GM21576 (cell line): ENCODE measurements around the gene FGF4.
"Not testable (repeated sequence)": the region's sequence is repeated elsewhere in the genome, so short reads cannot be mapped to it uniquely, and the experiment has no call there.

ENCODE experiments used
- ATAC-seq: cut with Tn5 transposase; IDR thresholded peaks from one replicate; pipeline ENCODE4 v1.9.1; 2021; ENCODE audit warnings: mild to moderate bottlenecking, moderate library complexity; ENCODE audit not compliant: unreplicated experiment

FGF4 gene

DNA sequence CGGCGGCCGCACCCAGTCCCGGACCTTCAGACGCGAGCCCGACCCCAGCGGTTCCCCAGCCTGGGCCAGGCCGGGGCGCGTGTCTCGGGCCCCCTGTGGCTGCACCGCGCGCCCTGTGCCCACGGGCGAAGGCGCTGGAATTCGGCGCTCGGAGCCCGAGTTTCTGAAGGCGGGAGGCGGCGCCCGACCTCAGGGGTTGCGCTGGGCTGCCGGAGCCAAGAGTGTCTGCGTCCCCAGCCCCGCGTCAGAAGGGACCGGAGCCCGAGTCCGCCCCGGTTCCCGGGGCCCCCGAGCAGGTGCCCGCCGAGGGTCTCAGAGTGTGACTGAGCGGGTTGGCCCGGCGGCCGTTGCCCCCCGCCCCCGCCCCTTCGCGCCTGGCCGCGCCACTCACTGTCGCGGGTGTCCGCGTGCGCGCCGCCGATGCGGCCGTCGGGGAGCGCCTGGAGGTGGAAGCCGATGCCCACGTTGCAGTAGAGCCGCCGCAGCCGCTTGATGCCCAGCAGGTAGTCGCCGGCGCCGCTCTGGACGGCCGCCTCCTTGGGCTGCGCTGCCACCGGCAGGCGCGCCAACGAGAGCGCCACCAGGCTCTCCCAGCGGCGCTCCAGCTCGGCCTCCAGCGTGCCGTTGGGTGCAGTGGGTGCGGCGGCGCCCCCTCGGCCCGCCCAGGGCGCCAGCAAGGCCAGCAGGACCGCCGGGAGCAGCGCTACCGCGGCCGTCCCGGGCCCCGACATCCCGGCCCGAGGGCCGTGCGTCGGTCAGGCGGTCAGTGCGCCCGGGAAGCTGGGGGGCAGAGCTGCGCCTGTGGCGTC, 583 bp downstream of the FGF4 start:
- no peak for ATAC-seq

DNA sequence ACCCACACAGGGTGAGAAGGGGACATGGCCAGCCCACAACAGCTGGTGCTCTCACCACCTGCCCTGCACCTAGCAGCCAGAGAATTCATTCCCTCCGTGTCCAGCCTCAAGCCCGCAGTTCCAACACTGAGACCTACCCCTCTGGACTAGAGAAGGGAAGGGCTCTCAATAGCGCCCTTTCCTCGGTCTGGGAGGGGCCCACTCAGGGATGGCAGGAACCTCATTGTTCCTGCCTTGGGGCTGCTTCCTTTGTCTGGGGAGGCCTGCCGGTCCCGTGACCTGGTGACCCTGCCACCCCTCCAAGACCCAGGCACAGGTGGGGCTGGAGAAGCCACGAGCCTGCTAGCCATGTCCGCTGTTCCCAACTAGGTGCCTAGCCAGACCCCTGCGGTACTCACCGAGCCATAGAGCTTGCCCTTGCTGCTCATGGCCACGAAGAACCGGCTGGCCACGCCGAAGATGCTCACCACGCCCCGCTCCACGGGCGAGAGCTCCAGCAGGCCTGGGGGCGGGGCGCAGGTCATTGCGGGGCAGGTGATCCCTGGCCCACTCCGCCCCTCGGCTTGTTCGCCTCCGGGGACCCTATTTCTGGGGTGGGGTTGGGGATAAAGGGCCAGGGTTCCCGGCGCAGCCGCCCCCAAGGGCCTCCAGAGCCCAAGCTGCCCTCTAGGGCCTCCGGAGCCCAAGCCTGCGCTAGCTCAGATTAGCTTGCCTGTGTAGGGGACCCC, 1.4 kb downstream of the FGF4 start:
- no peak for ATAC-seq

GRCh38 chr11:69771466-69771865, 3.7 kb downstream of the FGF4 start:
- no peak for ATAC-seq

DNA sequence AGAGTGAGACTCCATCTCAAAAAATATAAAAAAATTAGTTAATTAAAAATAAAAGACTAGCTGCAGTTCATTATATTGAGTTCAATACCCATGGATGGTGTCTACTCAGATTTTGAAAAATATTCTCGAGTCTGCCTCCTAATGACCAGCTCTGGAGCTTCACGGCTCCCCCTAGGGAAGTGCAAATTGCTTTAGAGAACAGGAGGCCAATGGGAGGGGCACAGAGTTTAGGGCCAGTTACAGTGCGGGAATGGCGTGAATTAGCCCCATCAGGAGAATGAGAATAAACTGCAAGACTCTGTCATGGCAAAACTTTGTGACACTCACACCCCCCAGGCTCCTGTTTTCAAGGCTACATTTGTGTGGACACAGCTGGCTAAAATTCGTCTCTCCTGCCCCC, 4.6 kb downstream of the FGF4 start:
- ATAC-seq: no peak

GRCh38 chr11:69765498-69765995, 9.6 kb downstream of the FGF4 start:
- ATAC-seq: no peak

DNA sequence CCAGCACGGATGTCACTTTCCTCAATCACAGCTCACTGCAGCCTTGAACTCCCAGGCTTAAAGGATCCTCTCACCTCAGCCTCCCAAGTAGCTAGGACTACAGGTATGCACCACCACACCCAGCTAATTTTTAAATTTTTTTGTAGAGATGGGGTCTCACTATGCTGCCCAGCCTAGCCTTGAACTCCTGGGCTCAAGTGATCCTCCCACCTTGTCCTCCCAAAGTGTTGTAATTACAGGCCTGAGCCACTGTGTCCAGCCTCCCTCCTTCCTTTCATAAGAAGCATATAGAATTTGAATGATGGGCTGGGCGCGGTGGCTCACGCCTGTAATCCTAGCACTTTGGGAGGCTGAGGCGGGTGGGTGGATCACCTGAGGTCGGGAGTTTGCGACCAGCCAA, 10.2 kb downstream of the FGF4 start:
- ATAC-seq: not testable (repeated sequence)

DNA sequence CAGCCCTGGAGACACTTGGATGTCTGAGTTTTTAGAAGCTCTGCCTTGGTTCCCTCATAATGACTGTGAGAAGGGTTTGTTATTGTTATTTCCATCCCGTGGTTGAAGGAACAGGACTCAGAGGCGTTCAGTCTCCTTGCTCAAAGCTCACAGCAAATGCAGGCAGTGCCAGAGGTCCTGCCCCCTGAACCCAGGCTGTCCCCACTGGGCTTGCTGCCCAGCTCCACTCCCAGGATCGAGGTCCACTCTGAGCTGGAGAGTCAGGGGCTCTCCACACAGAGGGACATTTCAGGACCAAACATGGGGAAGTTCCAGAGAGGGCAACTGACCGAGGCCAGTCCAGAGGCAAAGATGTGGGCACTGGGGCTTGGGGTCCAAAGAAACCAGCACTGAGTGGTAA, 14.8 kb downstream of the FGF4 start:
- no peak for ATAC-seq

- ATAC-seq: no peak
These were observed 22.3 kb downstream of the FGF4 start for GRCh38 chr11:69752890-69753289.

DNA sequence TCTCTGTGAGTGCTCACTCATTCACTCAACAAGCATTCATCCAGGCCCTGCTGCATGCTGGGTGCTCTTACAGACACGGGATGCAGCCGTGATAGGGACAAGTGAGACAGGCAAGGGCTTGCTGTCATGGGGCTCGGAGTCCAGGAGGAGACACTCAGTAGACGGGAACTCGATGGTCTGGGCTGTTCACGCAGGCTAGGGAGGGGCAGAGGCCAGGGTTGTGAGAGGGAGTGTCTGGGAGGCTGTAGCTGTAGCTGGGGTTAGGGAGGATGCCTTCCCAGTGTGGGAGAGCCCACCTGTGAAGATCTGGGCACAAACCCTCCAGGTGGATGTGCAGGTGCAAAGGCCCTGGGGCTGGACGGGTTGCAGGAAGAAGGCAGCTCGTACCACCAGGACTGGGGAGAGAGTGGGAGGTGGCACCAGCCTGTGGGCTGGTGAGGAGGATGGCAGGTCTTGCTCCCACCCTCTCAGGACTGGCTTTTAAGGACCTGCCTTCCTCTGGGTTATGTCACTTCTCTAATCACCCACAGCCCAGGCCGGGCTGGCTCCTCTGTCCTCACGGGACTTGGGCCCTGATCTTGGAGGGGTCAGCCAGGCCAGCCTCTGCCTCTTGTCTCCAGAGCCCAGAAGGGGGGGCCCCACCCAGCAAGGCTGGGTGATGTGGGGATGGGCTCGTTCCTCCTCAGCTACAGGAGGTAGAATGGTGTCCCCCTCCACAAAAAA, 24.1 kb downstream of the FGF4 start:
- ATAC-seq: no peak

DNA sequence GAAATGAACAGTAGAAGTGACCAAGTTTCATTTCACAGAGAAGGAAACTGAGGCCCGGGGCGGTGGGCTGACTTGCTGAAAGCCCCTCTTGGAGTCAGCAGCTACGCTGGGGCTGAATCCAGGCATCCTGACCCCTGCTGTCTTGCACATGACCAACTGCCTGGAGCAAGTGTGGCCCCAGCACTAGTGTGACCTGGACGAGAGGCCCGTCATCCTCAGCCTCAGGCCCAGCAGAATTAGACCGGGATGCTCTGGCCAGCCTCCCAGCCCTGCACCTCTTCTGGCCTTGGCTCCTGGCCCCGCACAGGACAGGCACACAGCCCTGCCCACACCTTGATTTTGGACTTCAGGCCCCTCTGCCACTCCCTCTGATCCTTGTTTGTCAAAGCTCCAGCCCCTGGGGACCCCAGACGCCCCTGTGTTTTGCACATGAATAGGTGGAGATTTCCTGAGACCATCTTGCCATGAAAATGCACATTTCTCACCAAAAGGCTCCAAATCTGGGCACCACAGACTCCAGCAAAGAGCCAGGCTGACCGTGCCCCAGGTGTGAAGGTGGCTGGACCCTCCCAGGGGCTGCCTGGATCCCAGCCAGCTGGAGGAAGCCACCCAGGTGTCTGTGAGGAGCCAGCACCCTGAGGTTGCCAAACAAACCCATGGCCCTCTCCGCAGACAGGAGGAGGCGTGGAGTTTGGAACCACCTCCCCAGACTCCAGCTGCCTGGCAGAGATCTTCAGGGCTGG, 24.9 kb downstream of the FGF4 start:
- no peak for ATAC-seq

DNA sequence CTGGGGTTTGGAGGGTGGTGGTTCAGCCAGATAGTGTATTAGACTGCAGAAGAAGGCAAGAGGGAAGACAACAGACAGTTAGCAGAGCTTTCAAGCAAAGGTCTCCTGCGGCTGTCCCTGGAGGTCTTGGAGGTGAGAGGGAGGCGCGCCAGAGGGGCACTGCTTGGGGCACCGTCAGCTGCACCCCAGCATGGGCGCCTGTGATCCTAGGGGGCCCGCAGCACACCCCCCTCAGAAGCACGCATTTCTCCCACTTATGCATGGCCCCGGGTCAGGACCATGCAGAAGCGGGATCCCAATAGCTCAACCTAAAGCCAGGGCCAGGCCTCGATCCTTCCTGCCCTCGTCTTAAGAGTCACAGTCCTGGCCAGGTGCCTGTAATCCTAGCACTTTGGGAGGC, 26.5 kb downstream of the FGF4 start:
- ATAC-seq: no peak

GRCh38 chr11:69746752-69747742, 28.1 kb downstream of the FGF4 start:
- no peak for ATAC-seq

GRCh38 chr11:69746140-69746539, 29.0 kb downstream of the FGF4 start:
- ATAC-seq: no peak

DNA sequence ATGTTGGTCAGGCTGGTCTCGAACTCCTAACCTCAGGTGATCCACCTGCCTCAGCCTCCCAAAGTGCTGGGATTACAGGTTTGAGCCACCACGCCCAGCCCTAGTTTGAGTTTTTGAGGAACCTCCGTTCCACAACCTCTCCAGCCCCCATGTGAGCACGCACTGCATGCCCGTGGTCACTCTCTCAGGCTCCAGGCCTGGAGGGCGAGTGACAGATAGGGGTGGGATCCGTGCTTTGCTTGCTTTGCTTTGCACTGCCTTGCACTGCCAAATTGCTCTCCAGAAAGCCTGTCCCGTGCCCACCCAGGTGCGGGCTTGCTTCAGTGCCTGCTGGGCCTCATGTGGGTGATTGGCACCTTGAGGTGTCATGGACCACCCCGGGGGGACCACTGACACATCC, 29.9 kb downstream of the FGF4 start:
- no peak for ATAC-seq

GRCh38 chr11:69744435-69744834, 30.7 kb downstream of the FGF4 start:
- no peak for ATAC-seq

GRCh38 chr11:69734841-69735240, 40.3 kb downstream of the FGF4 start:
- ATAC-seq: no peak

DNA sequence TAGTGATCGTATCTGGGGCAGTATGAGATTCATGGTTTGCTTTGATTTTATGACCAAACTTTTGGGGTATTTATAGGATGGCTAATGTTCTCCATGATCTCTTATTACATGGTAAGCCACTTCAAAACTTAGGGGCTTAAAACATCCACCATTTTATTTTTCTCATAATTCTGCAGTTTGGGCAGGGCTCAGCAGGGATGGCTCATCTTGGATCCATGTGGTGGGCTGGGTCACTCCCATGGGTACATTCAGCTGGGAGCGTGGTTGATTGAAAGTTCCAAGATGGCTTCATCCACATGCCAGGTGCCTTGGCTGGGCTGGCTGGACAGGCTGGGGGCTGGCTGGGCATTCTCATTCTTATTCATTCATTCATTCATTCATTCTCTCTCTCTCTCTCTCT, 40.8 kb downstream of the FGF4 start:
- no peak for ATAC-seq

DNA sequence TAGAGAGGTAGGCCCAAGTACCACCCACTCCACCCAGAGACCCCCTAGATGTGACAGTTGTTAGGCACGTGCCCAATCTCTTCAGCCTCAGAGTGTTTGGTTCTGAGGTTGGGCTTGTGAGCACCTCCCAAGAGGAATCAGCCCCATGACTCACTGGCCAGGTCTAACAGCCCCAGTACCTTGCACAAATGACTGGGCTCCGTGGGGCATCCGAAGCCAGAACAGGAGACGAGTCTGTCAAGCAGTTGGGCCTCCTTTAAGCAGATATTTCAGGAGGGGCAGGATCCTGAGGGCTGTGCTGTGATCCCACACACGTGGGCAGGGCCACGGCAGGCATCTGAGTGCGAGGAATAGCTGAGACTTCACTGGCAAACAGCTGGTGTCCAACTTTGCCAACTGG, 42.2 kb downstream of the FGF4 start:
- ATAC-seq: no peak

GRCh38 chr11:69731110-69731509, 44.0 kb downstream of the FGF4 start:
- no peak for ATAC-seq

DNA sequence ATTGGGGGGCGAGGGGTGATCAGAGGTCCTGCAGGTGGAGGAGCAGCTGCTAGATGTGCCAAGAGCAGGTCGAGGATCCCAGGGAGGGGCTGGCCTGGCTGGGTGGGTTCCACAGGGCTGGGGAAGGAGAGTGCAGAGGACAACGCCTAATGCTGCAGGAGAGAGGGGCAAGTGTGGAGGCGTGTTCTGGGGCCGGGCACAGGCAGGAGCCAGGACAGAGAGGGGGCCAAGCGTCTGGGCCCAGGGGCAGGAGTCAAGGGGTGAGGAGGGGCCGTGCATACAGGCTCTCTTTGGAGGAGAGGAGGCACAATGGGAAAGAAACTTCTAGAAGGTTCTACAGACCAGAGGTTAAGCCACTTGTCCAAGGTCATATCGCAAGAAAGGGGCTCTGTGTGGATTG, 44.6 kb downstream of the FGF4 start:
- ATAC-seq: no peak
